Measurements from ENCODE around the gene GAK. TPM values are rescaled to one million over a fixed set of nuclear protein-coding genes. Genes with fewer than 3 reads are reported as not detected.

Gene GAK
- total RNA-seq, 4 donors from 2014 or later = 230 to 882 (median 305) TPM

- Histone ChIP-seq H3K36me3 (no peaks in the 10 kb centered on the region), H3K27ac (no peak overlapping the region), H3K9me3 (no peaks in the 10 kb centered on the region), H3K4me1 (peaks cover 4 to 19% (median 16%) of the 10 kb centered on the region in 4 donors), H3K4me3 (no peak overlapping the region), H3K27me3 (peaks cover 81% of the 10 kb centered on the region)
- no peak for TF ChIP-seq CTCF (IDR thresholded peaks at IDR 0.05)
- TF ChIP-seq EP300 (IDR thresholded peaks at IDR 0.05; ENCODE audit: low read depth) = no peak
- no peak for TF ChIP-seq POLR2A (IDR thresholded peaks at IDR 0.05)
- no peak for TF ChIP-seq POLR2AphosphoS5 (IDR thresholded peaks at IDR 0.05)
- intact Hi-C loops (cut with DNase I; ENCODE audit: low total_unique reads) = no loop called here
- no peak for DNase-seq
- in situ Hi-C loops (cut with MboI; ENCODE audit: low pct_ligation_motif_present in 1 of 4, low pct_unique_long_range_greater_than_20kb in 1 of 4, low sequenced_read_pairs in 3 of 4) = no loop called here
- WGBS, 2 donors (ENCODE audit: low coverage in 1 of 2) = 77 to 80% methylated on average over 4 to 20 of the region's 21 CpGs
Observed at GRCh38 chr4:823176-823760, 108.8 kb downstream of the GAK start.

- H3K4me1 ChIP-seq = peaks cover 4 to 19% (median 16%) of the 10 kb centered on the region in 4 donors
- in situ Hi-C loops (cut with MboI; ENCODE audit: low pct_ligation_motif_present in 1 of 4, low pct_unique_long_range_greater_than_20kb in 1 of 4, low sequenced_read_pairs in 3 of 4) = no loop called here
- peaks cover 75% of the 10 kb centered on the region for H3K27me3 ChIP-seq
- no peak overlapping the region for H3K27ac ChIP-seq
- H3K36me3 ChIP-seq = no peaks in the 10 kb centered on the region
- 44 to 56% methylated on average over 9 to 24 of the region's 24 CpGs for WGBS, 2 donors (ENCODE audit: low coverage in 1 of 2)
- intact Hi-C loops (cut with DNase I; ENCODE audit: low total_unique reads) = no loop called here
- TF ChIP-seq POLR2A (IDR thresholded peaks at IDR 0.05) (no peak), CTCF (IDR thresholded peaks at IDR 0.05) (no peak), POLR2AphosphoS5 (IDR thresholded peaks at IDR 0.05) (no peak), EP300 (IDR thresholded peaks at IDR 0.05; ENCODE audit: low read depth) (no peak)
- no peak for DNase-seq
- H3K4me3 ChIP-seq = no peak overlapping the region
- no peaks in the 10 kb centered on the region for H3K9me3 ChIP-seq
Observed at GRCh38 chr4:822361-823175, 109.5 kb downstream of the GAK start.

GRCh38 chr4:821631-822030 is 110.5 kb downstream of the GAK start:
- Histone ChIP-seq H3K9me3 (no peaks in the 10 kb centered on the region), H3K27ac (no peak overlapping the region), H3K4me3 (no peak overlapping the region), H3K36me3 (no peaks in the 10 kb centered on the region), H3K27me3 (peaks cover 69% of the 10 kb centered on the region), H3K4me1 (peaks cover 2 to 14% (median 12%) of the 10 kb centered on the region in 4 donors)
- 85% methylated on average over 16 of the region's 16 CpGs; no CpG with 5 or more reads in 1 of the 2 donors for WGBS, 2 donors (ENCODE audit: low coverage in 1 of 2)
- DNase-seq = no peak
- TF ChIP-seq POLR2AphosphoS5 (IDR thresholded peaks at IDR 0.05) (no peak), CTCF (IDR thresholded peaks at IDR 0.05) (no peak), POLR2A (IDR thresholded peaks at IDR 0.05) (no peak), EP300 (IDR thresholded peaks at IDR 0.05; ENCODE audit: low read depth) (no peak)
- in situ Hi-C loops (cut with MboI; ENCODE audit: low pct_ligation_motif_present in 1 of 4, low pct_unique_long_range_greater_than_20kb in 1 of 4, low sequenced_read_pairs in 3 of 4) (no loop called here), intact Hi-C loops (cut with DNase I; ENCODE audit: low total_unique reads) (no loop called here)

GRCh38 chr4:821181-821591 is 110.9 kb downstream of the GAK start:
- in situ Hi-C loops (cut with MboI; ENCODE audit: low pct_ligation_motif_present in 1 of 4, low pct_unique_long_range_greater_than_20kb in 1 of 4, low sequenced_read_pairs in 3 of 4) = no loop called here
- no peak for DNase-seq

More at GRCh38 chr4:821181-821591, 110.9 kb downstream of the GAK start:
- intact Hi-C loops (cut with DNase I; ENCODE audit: low total_unique reads) = no loop called here
- Histone ChIP-seq H3K4me1 (peaks cover 0 to 13% (median 11%) of the 10 kb centered on the region in 4 donors), H3K27ac (no peak overlapping the region), H3K4me3 (no peak overlapping the region), H3K36me3 (no peaks in the 10 kb centered on the region), H3K9me3 (no peaks in the 10 kb centered on the region), H3K27me3 (peaks cover 65% of the 10 kb centered on the region)
- TF ChIP-seq CTCF (IDR thresholded peaks at IDR 0.05) (no peak), POLR2A (IDR thresholded peaks at IDR 0.05) (no peak), EP300 (IDR thresholded peaks at IDR 0.05; ENCODE audit: low read depth) (no peak), POLR2AphosphoS5 (IDR thresholded peaks at IDR 0.05) (no peak)
- 87% methylated on average over 22 of the region's 22 CpGs; no CpG with 5 or more reads in 1 of the 2 donors for WGBS, 2 donors (ENCODE audit: low coverage in 1 of 2)

Measured in transverse colon (tissue), 4 donors.